ENCODE results near the gene DENND1A.

- no peak for TF ChIP-seq EZH2 (IDR thresholded peaks at IDR 0.05)
- TF ChIP-seq POLR2AphosphoS5 (IDR thresholded peaks at IDR 0.05; ENCODE audit: borderline replicate concordance, low read depth, low read length), result no peak
- no peak for TF ChIP-seq FOXP2 (optimal IDR thresholded peaks at IDR 0.05; ENCODE audit: control extremely low read depth, extremely low read length, insufficient read depth)
Measured at GRCh38 chr9:123911024-123911423, 18.9 kb downstream of the DENND1A start.
